Right atrium auricular region (tissue), 2 donors: ENCODE results near the gene CACNA2D2. TPM values are rescaled to one million over a fixed set of nuclear protein-coding genes. Genes with fewer than 3 reads are reported as not detected.
A peak's percentile ranks its signal among the peaks of the same experiment; 100 is the strongest.

Source experiments
- DNase-seq: peaks from one replicate; pipeline ENCODE4 v3.0.0-alpha.2; 2019; ENCODE audit warnings: low spot score
- H3K27ac ChIP-seq, 2 donors: fragments of 200-600 bp; sonication (generic); 1 replicate in 1 of 2; 2 replicates in 1 of 2; pipeline ENCODE4 v1.5.1; 2016 to 2019
- H3K27me3 ChIP-seq, 2 donors: fragments of 200-600 bp; sonication (generic); one replicate each; pipeline versions ENCODE4 v1.5.1 to v1.6.0; 2017 to 2019
- H3K36me3 ChIP-seq: fragments of 200-600 bp; sonication (generic); one replicate; pipeline ENCODE4 v1.5.1; 2016
- H3K4me1 ChIP-seq, 2 donors: fragments of 200-600 bp; sonication (generic); one replicate each; pipeline versions ENCODE4 v1.5.1 to v1.6.0; 2017 to 2019
- H3K4me3 ChIP-seq, 2 donors: fragments of 200-600 bp; sonication (generic); 1 replicate in 1 of 2; 2 replicates in 1 of 2; pipeline ENCODE4 v1.5.1; 2017 to 2019; ENCODE audit warnings: mild to moderate bottlenecking in 1 of 2, moderate library complexity in 1 of 2
- H3K9me3 ChIP-seq, 2 donors: fragments of 200-600 bp; sonication (generic); one replicate each; pipeline ENCODE4 v1.5.1; 2019
- total RNA-seq, 2 donors: library from RNA; depleted of rRNA; stranded (reverse); fragments of >200 nt; gene quantifications; one replicate each; pipeline ENCODE4 v1.1.0, GENCODE V29; 2016
- TF ChIP-seq, protein P1 (sequence below), 2 donors: fragments of 200-600 bp; sonication (generic); IDR thresholded peaks; one replicate each; pipeline ENCODE4 v1.5.1; 2019; ENCODE audit warnings: antibody characterized with exemption in 2 of 2

The CACNA2D2 gene
- total RNA-seq, 2 donors from 2014 or later: 3.7 to 6.2 TPM

DNA sequence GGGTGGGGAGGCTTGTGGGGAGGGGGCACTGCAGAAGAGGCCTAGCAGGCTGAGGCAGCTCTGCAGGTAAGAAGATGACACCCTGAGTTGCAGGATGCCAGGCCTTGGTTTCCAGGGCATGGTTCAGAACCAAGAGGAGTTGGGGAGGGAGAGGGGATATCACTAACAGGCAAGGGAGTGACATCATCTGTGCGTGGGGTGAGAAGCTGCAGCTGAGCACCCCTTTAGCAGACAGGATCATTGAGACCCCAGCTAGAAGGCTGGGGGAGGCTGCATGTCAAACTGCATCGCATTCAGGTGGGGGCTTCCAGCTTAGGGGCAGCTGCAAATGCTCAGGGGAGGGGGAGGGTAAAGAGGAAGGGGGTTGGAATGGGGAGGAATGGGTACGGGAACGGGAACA, 23.0 kb downstream of the CACNA2D2 start:
- no peak for DNase-seq
- H3K9me3 ChIP-seq: no peaks in the 10 kb centered on the region
- no peaks in the 10 kb centered on the region for H3K36me3 ChIP-seq
- no peak overlapping the region for H3K4me3 ChIP-seq
- H3K27me3 ChIP-seq: no peaks in the 10 kb centered on the region
- no peak overlapping the region for H3K27ac ChIP-seq
- TF ChIP-seq, protein P1, sequence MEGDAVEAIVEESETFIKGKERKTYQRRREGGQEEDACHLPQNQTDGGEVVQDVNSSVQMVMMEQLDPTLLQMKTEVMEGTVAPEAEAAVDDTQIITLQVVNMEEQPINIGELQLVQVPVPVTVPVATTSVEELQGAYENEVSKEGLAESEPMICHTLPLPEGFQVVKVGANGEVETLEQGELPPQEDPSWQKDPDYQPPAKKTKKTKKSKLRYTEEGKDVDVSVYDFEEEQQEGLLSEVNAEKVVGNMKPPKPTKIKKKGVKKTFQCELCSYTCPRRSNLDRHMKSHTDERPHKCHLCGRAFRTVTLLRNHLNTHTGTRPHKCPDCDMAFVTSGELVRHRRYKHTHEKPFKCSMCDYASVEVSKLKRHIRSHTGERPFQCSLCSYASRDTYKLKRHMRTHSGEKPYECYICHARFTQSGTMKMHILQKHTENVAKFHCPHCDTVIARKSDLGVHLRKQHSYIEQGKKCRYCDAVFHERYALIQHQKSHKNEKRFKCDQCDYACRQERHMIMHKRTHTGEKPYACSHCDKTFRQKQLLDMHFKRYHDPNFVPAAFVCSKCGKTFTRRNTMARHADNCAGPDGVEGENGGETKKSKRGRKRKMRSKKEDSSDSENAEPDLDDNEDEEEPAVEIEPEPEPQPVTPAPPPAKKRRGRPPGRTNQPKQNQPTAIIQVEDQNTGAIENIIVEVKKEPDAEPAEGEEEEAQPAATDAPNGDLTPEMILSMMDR (IDR thresholded peaks at IDR 0.05): no peak
- peaks cover 0 to 6% of the 10 kb centered on the region in 2 donors for H3K4me1 ChIP-seq

DNA sequence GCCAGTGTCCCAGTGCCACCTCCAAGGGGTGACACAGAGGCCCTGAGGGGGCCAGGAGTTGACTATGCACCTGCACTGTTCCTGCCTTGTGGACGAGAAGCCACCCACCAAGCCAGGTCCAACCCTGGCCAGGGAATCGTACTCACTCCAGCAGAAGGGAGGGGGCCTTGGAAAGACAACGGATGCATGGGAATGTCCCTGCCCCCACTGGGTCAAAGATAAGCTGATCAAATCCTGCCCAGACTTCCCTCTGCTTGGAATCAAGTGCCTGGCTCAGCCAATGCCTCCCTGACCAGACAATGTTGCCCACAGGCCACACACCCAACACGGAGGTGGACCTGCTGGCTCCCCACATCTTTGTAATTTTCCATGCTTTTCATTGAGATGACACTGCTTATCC, 23.9 kb downstream of the CACNA2D2 start:
- Histone ChIP-seq H3K27ac (no peak overlapping the region), H3K9me3 (no peaks in the 10 kb centered on the region), H3K4me1 (peaks cover 0 to 13% of the 10 kb centered on the region in 2 donors), H3K36me3 (no peaks in the 10 kb centered on the region), H3K4me3 (no peak overlapping the region), H3K27me3 (no peaks in the 10 kb centered on the region)
- DNase-seq: no peak
- TF ChIP-seq, protein P1 (IDR thresholded peaks at IDR 0.05): no peak

DNA sequence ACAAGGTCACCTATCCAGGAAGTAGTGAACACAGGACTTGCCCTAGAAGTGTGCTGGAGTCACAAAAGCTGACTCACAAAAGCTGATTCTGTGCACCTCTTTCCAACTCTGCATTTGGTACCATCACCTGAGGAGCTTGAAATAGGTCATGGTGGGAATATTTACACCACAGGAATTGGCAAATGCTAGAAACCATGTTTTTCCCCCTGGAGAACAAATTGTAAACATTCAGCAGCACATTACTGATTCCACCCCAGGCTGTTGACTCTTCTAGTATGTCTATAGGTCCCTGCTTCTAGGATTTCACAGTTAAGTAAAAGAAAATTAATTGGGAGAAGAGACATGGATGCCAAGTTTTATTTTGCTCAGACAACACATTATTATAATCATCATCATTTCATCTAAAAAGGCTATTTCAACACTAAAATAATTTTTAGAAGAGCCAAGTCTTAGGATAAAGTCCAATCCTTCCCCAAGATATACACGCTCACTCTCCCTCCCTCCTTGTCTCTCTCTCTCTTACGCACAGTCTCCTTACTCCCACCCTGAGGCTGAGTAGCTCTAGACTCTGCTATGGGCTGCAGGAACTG, 24.7 kb downstream of the CACNA2D2 start:
- TF ChIP-seq, protein P1 (IDR thresholded peaks at IDR 0.05): no peak
- DNase-seq: no peak
- H3K27ac ChIP-seq: no peak overlapping the region
- no peaks in the 10 kb centered on the region for H3K27me3 ChIP-seq
- peaks cover 0 to 20% of the 10 kb centered on the region in 2 donors for H3K4me1 ChIP-seq
- H3K9me3 ChIP-seq: no peaks in the 10 kb centered on the region
- H3K36me3 ChIP-seq: no peaks in the 10 kb centered on the region
- H3K4me3 ChIP-seq: no peak overlapping the region

DNA sequence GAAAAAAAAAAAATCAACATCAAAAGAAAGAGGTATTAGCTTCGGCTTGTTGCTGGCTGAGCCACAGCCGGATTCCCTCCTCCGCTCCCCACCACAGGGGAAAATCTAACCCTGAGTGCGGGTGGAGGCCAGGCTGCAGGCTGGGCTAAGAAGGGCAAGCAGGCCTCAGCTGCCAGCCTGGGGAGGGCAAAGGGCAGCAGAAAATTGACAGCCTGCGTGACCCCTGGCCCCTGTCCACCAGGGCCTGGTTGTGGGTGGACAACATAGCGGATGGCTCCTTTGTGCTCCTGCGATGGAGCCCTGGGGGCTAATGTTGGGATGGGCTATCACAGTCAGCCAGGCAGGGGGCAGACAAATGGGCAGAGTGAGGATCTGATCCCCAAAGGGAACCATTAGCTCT, 25.4 kb downstream of the CACNA2D2 start:
- DNase-seq: no peak
- Histone ChIP-seq H3K36me3 (no peaks in the 10 kb centered on the region), H3K4me3 (no peak overlapping the region), H3K27ac (no peak overlapping the region), H3K9me3 (no peaks in the 10 kb centered on the region), H3K4me1 (peaks cover 0 to 24% of the 10 kb centered on the region in 2 donors), H3K27me3 (no peaks in the 10 kb centered on the region)
- TF ChIP-seq, protein P1 (IDR thresholded peaks at IDR 0.05): no peak

DNA sequence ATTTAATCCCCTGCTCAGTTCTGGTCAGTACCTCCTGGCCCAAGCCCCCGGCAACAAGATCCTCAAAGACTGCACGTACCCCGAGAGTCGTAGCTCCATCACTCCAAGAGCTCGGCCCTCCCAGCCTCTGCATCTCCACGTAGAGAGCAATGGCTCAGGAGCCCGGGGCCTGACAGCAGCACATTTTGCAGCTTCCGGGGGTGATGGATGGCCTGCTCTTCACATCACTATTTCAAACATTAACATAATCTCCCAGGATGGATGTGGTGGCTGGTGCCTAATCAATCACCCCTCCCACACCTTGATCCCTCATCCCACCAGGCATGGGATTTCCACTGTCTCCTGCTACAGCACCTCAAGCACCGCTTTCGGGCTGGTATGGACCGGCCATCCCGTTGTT, 28.1 kb downstream of the CACNA2D2 start:
- H3K4me1 ChIP-seq: peaks cover 0 to 18% of the 10 kb centered on the region in 2 donors
- no peaks in the 10 kb centered on the region for H3K27me3 ChIP-seq
- H3K4me3 ChIP-seq: no peak overlapping the region
- TF ChIP-seq, protein P1 (IDR thresholded peaks at IDR 0.05): no peak
- no peaks in the 10 kb centered on the region for H3K36me3 ChIP-seq
- no peak for DNase-seq
- no peaks in the 10 kb centered on the region for H3K9me3 ChIP-seq
- H3K27ac ChIP-seq: peak overlapping the region in 1 of 2 donors; percentile 57

DNA sequence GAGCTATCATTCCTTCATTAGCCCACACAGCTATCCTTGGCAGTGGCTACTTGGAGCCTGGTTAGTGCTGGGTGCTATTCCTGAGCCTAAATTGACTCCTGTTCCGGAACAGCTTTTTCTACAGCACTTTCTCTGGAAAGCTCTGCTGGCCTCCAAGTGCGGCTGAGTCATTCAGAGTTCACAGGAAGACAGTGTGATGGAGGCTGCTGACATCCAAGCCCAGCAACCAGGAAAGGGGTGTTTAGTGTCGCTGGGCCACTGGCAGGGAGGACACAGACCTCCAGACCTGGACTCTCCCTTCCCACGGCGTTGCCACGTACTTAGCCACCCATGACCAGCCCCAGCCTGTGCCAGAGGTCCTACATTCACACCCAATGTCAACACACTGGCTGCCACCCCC, 28.7 kb downstream of the CACNA2D2 start:
- no peak for DNase-seq
- no peaks in the 10 kb centered on the region for H3K9me3 ChIP-seq
- H3K4me1 ChIP-seq: peaks cover 0 to 18% of the 10 kb centered on the region in 2 donors
- H3K27ac ChIP-seq: peak overlapping the region; percentile 23 to 57
- H3K36me3 ChIP-seq: no peaks in the 10 kb centered on the region
- TF ChIP-seq, protein P1 (IDR thresholded peaks at IDR 0.05): no peak
- no peaks in the 10 kb centered on the region for H3K27me3 ChIP-seq
- H3K4me3 ChIP-seq: no peak overlapping the region
